ENCODE results near the gene RIN1. TPM values are rescaled to one million over a fixed set of nuclear protein-coding genes. Genes with fewer than 3 reads are reported as not detected.

Gene RIN1
- total and polyA plus RNA-seq, 2 experiments from 2014 or later, result 2.5 to 8.2 TPM

GRCh38 chr11:66288671-66289547 lies 47.3 kb downstream of the RIN1 start, which contains the start of gene YIF1A:
TSS of gene YIF1A (minus strand) at chr11:66289143. CDS start at chr11:66288985, 158 bp downstream.
- peaks cover 21% of the 10 kb centered on the region for H3K4me1 Mint-ChIP-seq
- DNase-seq (ENCODE audit: low spot score) (peak; percentile 99), ATAC-seq (peak; percentile 92)
- peaks cover 30% of the 10 kb centered on the region for H3K27me3 ChIP-seq (ENCODE audit: insufficient read depth)
- peak within 1 kb of the TSS; percentile 95 for H3K4me2 ChIP-seq
- H3K79me2 ChIP-seq (replicated peaks; ENCODE audit: insufficient read depth), result peaks cover 9% of the 10 kb centered on the region
- H3F3A ChIP-seq (replicated peaks; ENCODE audit: low read depth), result peaks cover 18% of the 10 kb centered on the region; the same call in 1 of the 2 replicates
- H3K4me3 ChIP-seq, result peak within 1 kb of the TSS; percentile 94
- peaks cover 21% of the 10 kb centered on the region for H3K4me1 ChIP-seq (ENCODE audit: insufficient read depth)
- H3K9me2 ChIP-seq (ENCODE audit: insufficient read depth), result no peaks in the 10 kb centered on the region
- H3K27ac ChIP-seq (ENCODE audit: low read depth), result peak within 1 kb of the TSS; percentile 83
- H3K9me3 Mint-ChIP-seq, result peaks cover 2% of the 10 kb centered on the region; the same call in 1 of the 3 replicates
- peak within 1 kb of the TSS; percentile 74 for H2AFZ ChIP-seq
- no peaks in the 10 kb centered on the region; the same call in 2 of the 3 replicates for H3K36me3 Mint-ChIP-seq (ENCODE audit: low read depth)
- H3K27me3 Mint-ChIP-seq (ENCODE audit: insufficient read depth, low read depth, poor library complexity), result peaks cover 35% of the 10 kb centered on the region
- TF ChIP-seq CREB1 (CRISPR knock-in tag; IDR thresholded peaks at IDR 0.05; ENCODE audit: low read depth) (peak; percentile 87), POLR2AphosphoS5 (IDR thresholded peaks at IDR 0.05; ENCODE audit: low read depth) (peak; percentile 86), NANOG (IDR thresholded peaks at IDR 0.05; ENCODE audit: borderline replicate concordance) (no peak)
- peak within 1 kb of the TSS; percentile 95 for H3K27ac Mint-ChIP-seq
- peak within 1 kb of the TSS; percentile 94 for H3K4me3 Mint-ChIP-seq
- H3K36me3 ChIP-seq (ENCODE audit: insufficient read depth), result no peaks in the 10 kb centered on the region; the same call in 1 of the 2 replicates
- H4K20me1 ChIP-seq (replicated peaks; ENCODE audit: insufficient read depth), result no peaks in the 10 kb centered on the region; the same call in 1 of the 2 replicates

- Mint-ChIP-seq H3K27ac (peak overlapping the region; percentile 74; the same call in 1 of the 2 replicates), H3K27me3 (ENCODE audit: insufficient read depth, low read depth, poor library complexity) (peaks cover 35% of the 10 kb centered on the region), H3K36me3 (ENCODE audit: low read depth) (no peaks in the 10 kb centered on the region), H3K4me3 (peak overlapping the region; percentile 94), H3K9me3 (peaks cover 2% of the 10 kb centered on the region; the same call in 1 of the 3 replicates), H3K4me1 (peaks cover 23% of the 10 kb centered on the region)
- H3K36me3 ChIP-seq (ENCODE audit: insufficient read depth), result no peaks in the 10 kb centered on the region; the same call in 1 of the 2 replicates
- no peak for TF ChIP-seq ZNF462 (CRISPR knock-in tag; IDR thresholded peaks at IDR 0.05)
- H3K27me3 ChIP-seq (ENCODE audit: insufficient read depth), result peaks cover 27% of the 10 kb centered on the region
- ATAC-seq (no peak), DNase-seq (ENCODE audit: low spot score) (no peak)
- H3K4me1 ChIP-seq (ENCODE audit: insufficient read depth), result peaks cover 22% of the 10 kb centered on the region
- peak overlapping the region; percentile 94 for H3K4me3 ChIP-seq
- H3K27ac ChIP-seq (ENCODE audit: low read depth), result peak overlapping the region; percentile 59; the same call in 1 of the 2 replicates
- peak overlapping the region; percentile 70; the same call in 1 of the 2 replicates for H2AFZ ChIP-seq
- H3K4me2 ChIP-seq, result peak overlapping the region; percentile 95
- peaks cover 9% of the 10 kb centered on the region for H3K79me2 ChIP-seq (replicated peaks; ENCODE audit: insufficient read depth)
- H3F3A ChIP-seq (replicated peaks; ENCODE audit: low read depth), result peaks cover 20% of the 10 kb centered on the region; the same call in 1 of the 2 replicates
- H4K20me1 ChIP-seq (replicated peaks; ENCODE audit: insufficient read depth), result no peaks in the 10 kb centered on the region; the same call in 1 of the 2 replicates
- no peaks in the 10 kb centered on the region for H3K9me2 ChIP-seq (ENCODE audit: insufficient read depth)
Measured at GRCh38 chr11:66287889-66288670, 48.2 kb downstream of the RIN1 start.
